Body of pancreas (tissue), 4 donors: ENCODE measurements around the gene PRCC.

Experiments
- POLR2A ChIP-seq, 3 donors: fragments of 450-650 bp; IDR thresholded peaks; one replicate each; pipeline ENCODE4 v1.6.1; 2016; ENCODE audit warnings: antibody characterized with exemption in 3 of 3, mild to moderate bottlenecking in 2 of 3
- TF ChIP-seq, protein P1 (sequence below), 7 experiments: fragments of 450-650 bp in 4 of 7; fragments of 200-600 bp in 3 of 7; sonication (generic) in 3 of 7; IDR thresholded peaks; one replicate each; pipeline ENCODE4 v1.5.1; 2016 to 2019; ENCODE audit warnings: antibody characterized with exemption in 7 of 7

GRCh38 chr1:156805766-156806511 is 38.6 kb downstream of the PRCC start:
- no peak for TF ChIP-seq POLR2A (IDR thresholded peaks at IDR 0.05)
- TF ChIP-seq, protein P1, sequence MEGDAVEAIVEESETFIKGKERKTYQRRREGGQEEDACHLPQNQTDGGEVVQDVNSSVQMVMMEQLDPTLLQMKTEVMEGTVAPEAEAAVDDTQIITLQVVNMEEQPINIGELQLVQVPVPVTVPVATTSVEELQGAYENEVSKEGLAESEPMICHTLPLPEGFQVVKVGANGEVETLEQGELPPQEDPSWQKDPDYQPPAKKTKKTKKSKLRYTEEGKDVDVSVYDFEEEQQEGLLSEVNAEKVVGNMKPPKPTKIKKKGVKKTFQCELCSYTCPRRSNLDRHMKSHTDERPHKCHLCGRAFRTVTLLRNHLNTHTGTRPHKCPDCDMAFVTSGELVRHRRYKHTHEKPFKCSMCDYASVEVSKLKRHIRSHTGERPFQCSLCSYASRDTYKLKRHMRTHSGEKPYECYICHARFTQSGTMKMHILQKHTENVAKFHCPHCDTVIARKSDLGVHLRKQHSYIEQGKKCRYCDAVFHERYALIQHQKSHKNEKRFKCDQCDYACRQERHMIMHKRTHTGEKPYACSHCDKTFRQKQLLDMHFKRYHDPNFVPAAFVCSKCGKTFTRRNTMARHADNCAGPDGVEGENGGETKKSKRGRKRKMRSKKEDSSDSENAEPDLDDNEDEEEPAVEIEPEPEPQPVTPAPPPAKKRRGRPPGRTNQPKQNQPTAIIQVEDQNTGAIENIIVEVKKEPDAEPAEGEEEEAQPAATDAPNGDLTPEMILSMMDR (IDR thresholded peaks at IDR 0.05): no peak
